Measurements from ENCODE around the gene TEX261. TPM values are rescaled to one million over a fixed set of nuclear protein-coding genes. Genes with fewer than 3 reads are reported as not detected.

Gene TEX261
- total and polyA plus RNA-seq, 2 of the 8 experiments (the other 6 are each of a cell fraction or from before 2014, with no cell fraction given), result 25.2 to 30.1 TPM

DNA sequence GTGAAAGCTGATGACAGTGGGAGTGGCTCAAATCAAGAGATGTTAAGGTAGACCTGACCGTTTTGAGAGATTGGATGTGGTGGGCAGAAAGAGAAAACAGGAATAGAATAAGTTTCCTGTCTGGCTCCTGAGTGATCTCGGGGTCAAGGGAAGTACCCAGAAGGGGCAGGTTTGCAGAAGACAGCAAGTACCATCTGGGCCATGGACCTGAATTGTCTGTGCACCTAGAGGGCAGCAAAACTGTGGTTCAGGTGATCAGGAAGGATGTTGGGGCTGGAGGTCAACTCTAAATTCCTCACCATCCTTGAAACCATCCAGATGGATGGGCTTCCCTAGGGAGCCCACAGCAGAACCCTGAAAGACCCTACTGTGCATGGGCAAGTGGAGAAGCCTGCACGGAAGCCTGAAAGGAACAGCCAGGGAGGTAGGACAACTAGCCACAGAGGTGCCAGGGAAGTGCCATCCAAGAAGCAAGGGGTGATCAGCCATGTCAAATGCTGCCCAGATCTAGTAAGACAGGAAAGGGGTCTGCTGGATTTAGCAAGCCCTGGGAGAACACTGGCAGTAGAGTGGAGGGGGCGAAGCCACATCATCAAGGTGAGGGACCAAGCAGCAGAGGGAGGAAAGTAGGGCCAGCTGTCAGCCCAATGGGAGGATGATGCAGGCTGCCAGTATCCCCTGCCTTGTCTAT lies 8.0 kb downstream of the TEX261 start:
- Histone ChIP-seq H2BK15ac (ENCODE audit: low read length) (no peak overlapping the region), H3K27me3 (replicated peaks in 1 of 4; ENCODE audit: control insufficient read depth in 3 of 4, extremely low read depth in 1 of 4, insufficient read depth in 3 of 4, low read length in 3 of 4) (peaks cover 0 to 2% (median under 1%) of the 10 kb centered on the region in 4 experiments; a peak in 1 of 7 replicates), H3K18ac (ENCODE audit: extremely low read depth, low read length) (no peak overlapping the region), H2AK5ac (ENCODE audit: low read depth, low read length) (no peak overlapping the region), H2BK5ac (ENCODE audit: low read depth, low read length) (no peak overlapping the region), H4K5ac (ENCODE audit: insufficient read length, low read depth, low read length) (no peak overlapping the region), H3K56ac (replicated peaks; ENCODE audit: insufficient read length, low read depth, low read length) (no peak overlapping the region), H3K14ac (ENCODE audit: insufficient read length) (no peak overlapping the region), H4K91ac (replicated peaks; ENCODE audit: insufficient read length, low read length) (no peak overlapping the region), H3K9me3 (ENCODE audit: insufficient read depth in 2 of 2, low read depth in 1 of 2, low read length in 1 of 2) (no peaks in the 10 kb centered on the region), H3K4me3 (ENCODE audit: extremely low read depth in 1 of 4, insufficient read depth in 2 of 4, low read depth in 3 of 4, low read length in 4 of 4) (no peak overlapping the region), H2AFZ (ENCODE audit: low read length) (no peak overlapping the region), H3K4me1 (replicated peaks in 1 of 4; ENCODE audit: control insufficient read depth in 3 of 4, insufficient read depth in 4 of 4, low read length in 3 of 4) (peaks cover 0 to 6% (median 4%) of the 10 kb centered on the region in 4 experiments; a peak in 4 of 7 replicates), H3K79me1 (ENCODE audit: low read depth, low read length) (no peaks in the 10 kb centered on the region), H3K4ac (replicated peaks; ENCODE audit: insufficient read length, low read depth, low read length) (no peak overlapping the region), H3K23ac (ENCODE audit: insufficient read length) (no peak overlapping the region), H4K8ac (ENCODE audit: extremely low read depth, insufficient read depth, low read length) (no peak overlapping the region; the same call in 1 of the 2 replicates), H3K9ac (replicated peaks in 1 of 4; ENCODE audit: extremely low read depth in 1 of 4, low read depth in 3 of 4, low read length in 3 of 4) (no peak overlapping the region), H2BK20ac (ENCODE audit: low read length) (no peak overlapping the region), H2BK12ac (ENCODE audit: low read depth, low read length) (no peak overlapping the region), H4K20me1 (replicated peaks in 1 of 2; ENCODE audit: control insufficient read depth in 1 of 2, insufficient read depth in 2 of 2, low read length in 2 of 2) (peaks cover 0 to 8% of the 10 kb centered on the region in 2 experiments), H3K23me2 (ENCODE audit: low read depth, low read length) (no peaks in the 10 kb centered on the region), H3K4me2 (ENCODE audit: insufficient read depth in 1 of 2, low read depth in 2 of 2, low read length in 2 of 2) (no peak overlapping the region), H3K79me2 (ENCODE audit: control insufficient read depth in 1 of 2, insufficient read depth in 2 of 2, low read length in 2 of 2) (no peaks in the 10 kb centered on the region), H2BK120ac (replicated peaks; ENCODE audit: low read depth, low read length) (no peak overlapping the region), H3K36me3 (ENCODE audit: control insufficient read depth in 2 of 4, insufficient read depth in 4 of 4, low read length in 3 of 4) (peaks cover 0 to 9% (median 2%) of the 10 kb centered on the region in 4 experiments; a peak in 2 of 8 replicates), H3K27ac (ENCODE audit: low read depth, low read length) (no peak overlapping the region)
- POLR2A ChIA-PET (ENCODE audit: partially characterized antibody), result no interaction called here
- no peak for FAIRE-seq
- whole genome bisulfite sequencing, 2 experiments (ENCODE audit: extremely low coverage in 1 of 2, insufficient coverage in 1 of 2, insufficient read length in 1 of 2, insufficient replicate concordance in 2 of 2, low coverage in 1 of 2, low lambda C conversion rate in 2 of 2, missing lambda C conversion rate in 1 of 2), result 93% methylated on average over 4 of the region's 4 CpGs; no CpG with 5 or more reads in 1 of the 2 experiments
- CTCF ChIA-PET (ENCODE audit: partially characterized antibody), result interaction anchor here (1.7 to 7.1 kb wide), 6 partner anchors 14 to 98 kb away, joined by 4 to 66 read pairs (median 18); no protein-coding TSS in a partner anchor
- no peak for DNase-seq (ENCODE audit: low read depth in 1 of 2, low spot score in 2 of 2)
- no peak for TF ChIP-seq ASH2L (IDR thresholded peaks at IDR 0.05; ENCODE audit: low read length)
- no peak for TF ChIP-seq SP1 (IDR thresholded peaks at IDR 0.05; ENCODE audit: low read depth, low read length)
- TF ChIP-seq CBX5 (IDR thresholded peaks at IDR 0.05; ENCODE audit: low read depth, low read length), result no peak
- no peak for TF ChIP-seq EP300 (IDR thresholded peaks at IDR 0.05; ENCODE audit: borderline replicate concordance in 1 of 2, low read depth in 2 of 2, low read length in 2 of 2)
- TF ChIP-seq, protein P1, sequence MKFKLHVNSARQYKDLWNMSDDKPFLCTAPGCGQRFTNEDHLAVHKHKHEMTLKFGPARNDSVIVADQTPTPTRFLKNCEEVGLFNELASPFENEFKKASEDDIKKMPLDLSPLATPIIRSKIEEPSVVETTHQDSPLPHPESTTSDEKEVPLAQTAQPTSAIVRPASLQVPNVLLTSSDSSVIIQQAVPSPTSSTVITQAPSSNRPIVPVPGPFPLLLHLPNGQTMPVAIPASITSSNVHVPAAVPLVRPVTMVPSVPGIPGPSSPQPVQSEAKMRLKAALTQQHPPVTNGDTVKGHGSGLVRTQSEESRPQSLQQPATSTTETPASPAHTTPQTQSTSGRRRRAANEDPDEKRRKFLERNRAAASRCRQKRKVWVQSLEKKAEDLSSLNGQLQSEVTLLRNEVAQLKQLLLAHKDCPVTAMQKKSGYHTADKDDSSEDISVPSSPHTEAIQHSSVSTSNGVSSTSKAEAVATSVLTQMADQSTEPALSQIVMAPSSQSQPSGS (IDR thresholded peaks at IDR 0.05; ENCODE audit: low read length), result no peak

All from H1 (cell line).